Thymus (tissue), 11 donors: ENCODE data around the gene KCNAB1. TPM values are rescaled to one million over a fixed set of nuclear protein-coding genes. Genes with fewer than 3 reads are reported as not detected.

Experiments used
- DNase-seq, 9 donors: peaks; one replicate each; pipeline ENCODE4 v3.0.0-alpha.2; 2013; ENCODE audit warnings: low spot score in 9 of 9, low read depth in 6 of 9, missing footprints in 1 of 9
- H3K27ac ChIP-seq, 2 donors: one replicate each; pipeline ENCODE4 v1.5.1; 2013; ENCODE audit warnings: control low read depth in 1 of 2, low read depth in 1 of 2, low read length in 1 of 2, mild to moderate bottlenecking in 1 of 2, moderate library complexity in 1 of 2
- H3K27me3 ChIP-seq, 2 donors: one replicate each; pipeline ENCODE4 v1.5.1; 2013; ENCODE audit warnings: low read length in 1 of 2; ENCODE audit not compliant: control insufficient read depth in 2 of 2, insufficient read depth in 1 of 2
- H3K36me3 ChIP-seq, 2 donors: one replicate each; pipeline ENCODE4 v1.5.1; 2013; ENCODE audit warnings: low read length in 1 of 2, mild to moderate bottlenecking in 1 of 2, moderate library complexity in 1 of 2; ENCODE audit not compliant: control insufficient read depth in 2 of 2, insufficient read depth in 2 of 2
- H3K4me1 ChIP-seq, 2 donors: one replicate each; pipeline ENCODE4 v1.5.1; 2013; ENCODE audit warnings: low read length in 2 of 2; ENCODE audit not compliant: control insufficient read depth in 2 of 2, insufficient read depth in 2 of 2
- H3K4me3 ChIP-seq, 2 donors: one replicate each; pipeline ENCODE4 v1.5.1; 2013; ENCODE audit warnings: low read length in 2 of 2, control low read depth in 1 of 2, mild to moderate bottlenecking in 1 of 2
- H3K9me3 ChIP-seq, 2 donors: one replicate each; pipeline ENCODE4 v1.5.1; 2013; ENCODE audit warnings: low read length in 1 of 2, mild to moderate bottlenecking in 1 of 2; ENCODE audit not compliant: control insufficient read depth in 2 of 2, insufficient read depth in 1 of 2
- WGBS: extraction: QIAGEN DNeasy Blood & Tissue Kit; methylation state at CpG from one replicate; pipeline ENCODE4 v1.1.7; 2013; 5-methylcytosine and 5-hydroxymethylcytosine counted together
- polyA plus RNA-seq: library from polyadenylated mRNA; stranded (reverse); fragments of 200-250 nt; gene quantifications from one replicate; pipeline ENCODE4 v1.2.3, GENCODE V29; 2013
- total RNA-seq: library from RNA; stranded (reverse); fragments of 120-200 nt; gene quantifications from one replicate; pipeline ENCODE4 v1.2.4, GENCODE V29; 2013
- donor health status: healthy.

The KCNAB1 gene
- total and polyA plus RNA-seq, 2 donors = 1.0 to 4.0 TPM

DNA sequence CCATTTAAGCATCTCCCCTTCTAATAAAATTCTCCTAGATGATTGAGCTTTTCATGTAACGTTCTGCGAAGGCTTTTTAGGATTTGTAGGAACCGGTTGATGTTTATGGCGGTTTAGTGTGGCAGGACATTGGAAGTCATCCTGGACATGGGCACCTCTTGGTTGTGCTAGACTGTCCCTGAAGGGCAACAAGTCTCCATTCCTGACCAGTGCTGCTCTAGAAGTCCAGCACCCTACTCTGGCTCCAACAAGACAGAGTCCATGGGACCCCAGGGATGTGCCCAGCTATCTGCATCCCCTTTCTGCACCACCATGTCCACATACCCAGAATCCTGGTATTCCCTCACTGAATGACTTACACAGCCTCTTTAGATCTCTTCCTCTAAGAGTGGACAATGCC lies 46.4 kb downstream of the KCNAB1 start:
- H3K36me3 ChIP-seq = no peaks in the 10 kb centered on the region
- WGBS = 73% methylated on average over 4 of the region's 4 CpGs
- H3K9me3 ChIP-seq = no peaks in the 10 kb centered on the region
- no peak overlapping the region for H3K27ac ChIP-seq
- H3K4me1 ChIP-seq = no peaks in the 10 kb centered on the region
- H3K27me3 ChIP-seq = no peaks in the 10 kb centered on the region
- H3K4me3 ChIP-seq = no peak overlapping the region
- no peak for DNase-seq

DNA sequence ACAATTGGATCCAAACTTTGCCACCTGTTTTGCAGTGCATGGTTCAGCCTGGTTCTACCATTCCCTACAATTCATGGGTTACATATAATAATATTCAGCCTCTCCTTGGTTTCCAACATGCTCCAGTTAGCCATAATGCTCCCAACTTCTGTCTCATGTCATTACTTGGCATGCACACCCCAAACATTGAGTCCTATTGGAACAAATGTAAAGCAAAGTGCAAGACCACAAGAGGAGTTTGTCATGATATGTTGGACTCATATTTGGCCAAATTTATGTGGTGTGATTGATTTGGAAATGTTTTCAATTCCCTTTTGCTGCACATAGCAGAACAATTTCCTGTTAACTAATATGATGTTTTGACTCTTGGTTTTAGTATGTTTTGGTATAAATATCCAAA lies 50.2 kb downstream of the KCNAB1 start:
- Histone ChIP-seq H3K9me3 (no peaks in the 10 kb centered on the region), H3K4me1 (no peaks in the 10 kb centered on the region), H3K27me3 (no peaks in the 10 kb centered on the region), H3K4me3 (no peak overlapping the region), H3K36me3 (no peaks in the 10 kb centered on the region), H3K27ac (no peak overlapping the region)
- DNase-seq = no peak

GRCh38 chr3:156171281-156172267 lies 51.2 kb downstream of the KCNAB1 start:
- H3K27ac ChIP-seq = no peak overlapping the region
- H3K36me3 ChIP-seq = no peaks in the 10 kb centered on the region
- H3K9me3 ChIP-seq = no peaks in the 10 kb centered on the region
- no peak for DNase-seq
- no peak overlapping the region for H3K4me3 ChIP-seq
- 88% methylated on average over 5 of the region's 5 CpGs for WGBS
- H3K27me3 ChIP-seq = no peaks in the 10 kb centered on the region
- no peaks in the 10 kb centered on the region for H3K4me1 ChIP-seq

- Histone ChIP-seq H3K4me3 (no peak overlapping the region), H3K9me3 (no peaks in the 10 kb centered on the region), H3K4me1 (no peaks in the 10 kb centered on the region), H3K36me3 (no peaks in the 10 kb centered on the region), H3K27ac (no peak overlapping the region), H3K27me3 (no peaks in the 10 kb centered on the region)
- no peak for DNase-seq
- WGBS = 97% methylated on average over 5 of the region's 5 CpGs
Measured at GRCh38 chr3:156172536-156172935, 52.2 kb downstream of the KCNAB1 start.

- Histone ChIP-seq H3K36me3 (no peaks in the 10 kb centered on the region), H3K4me3 (no peak overlapping the region), H3K27ac (no peak overlapping the region), H3K27me3 (no peaks in the 10 kb centered on the region), H3K4me1 (no peaks in the 10 kb centered on the region), H3K9me3 (no peaks in the 10 kb centered on the region)
- WGBS = 96% methylated on average over 4 of the region's 4 CpGs
- no peak for DNase-seq
Measured at GRCh38 chr3:156174229-156174847, 54.0 kb downstream of the KCNAB1 start.

GRCh38 chr3:156175570-156175969 lies 55.2 kb downstream of the KCNAB1 start:
- H3K27me3 ChIP-seq = no peaks in the 10 kb centered on the region
- no peaks in the 10 kb centered on the region for H3K4me1 ChIP-seq
- H3K4me3 ChIP-seq = no peak overlapping the region
- no peak for DNase-seq
- no peaks in the 10 kb centered on the region for H3K9me3 ChIP-seq
- H3K36me3 ChIP-seq = no peaks in the 10 kb centered on the region
- 89% methylated on average over 7 of the region's 7 CpGs for WGBS
- no peak overlapping the region for H3K27ac ChIP-seq

DNA sequence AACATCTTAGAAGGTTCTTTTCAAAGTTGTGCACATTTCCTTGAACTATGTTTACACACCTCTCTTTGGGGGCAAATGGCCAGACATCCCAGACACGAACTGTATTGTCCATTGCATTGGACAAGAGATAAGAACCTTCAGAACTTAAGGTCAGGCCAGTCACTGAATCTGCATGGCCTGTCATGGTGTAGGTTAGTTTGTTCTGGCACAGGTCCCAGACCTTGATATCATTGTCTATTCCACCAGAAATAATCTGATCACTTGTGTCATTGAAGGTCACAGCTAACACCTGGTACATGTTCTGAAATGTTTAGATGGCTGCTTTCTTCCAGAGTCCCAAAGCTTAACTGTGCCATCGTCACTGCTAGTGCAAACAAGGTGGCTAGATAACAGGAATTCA lies 55.7 kb downstream of the KCNAB1 start:
- Histone ChIP-seq H3K27ac (no peak overlapping the region), H3K4me1 (no peaks in the 10 kb centered on the region), H3K27me3 (no peaks in the 10 kb centered on the region), H3K36me3 (no peaks in the 10 kb centered on the region), H3K9me3 (no peaks in the 10 kb centered on the region), H3K4me3 (no peak overlapping the region)
- 89% methylated on average over 2 of the region's 2 CpGs for whole genome bisulfite sequencing
- DNase-seq = no peak

DNA sequence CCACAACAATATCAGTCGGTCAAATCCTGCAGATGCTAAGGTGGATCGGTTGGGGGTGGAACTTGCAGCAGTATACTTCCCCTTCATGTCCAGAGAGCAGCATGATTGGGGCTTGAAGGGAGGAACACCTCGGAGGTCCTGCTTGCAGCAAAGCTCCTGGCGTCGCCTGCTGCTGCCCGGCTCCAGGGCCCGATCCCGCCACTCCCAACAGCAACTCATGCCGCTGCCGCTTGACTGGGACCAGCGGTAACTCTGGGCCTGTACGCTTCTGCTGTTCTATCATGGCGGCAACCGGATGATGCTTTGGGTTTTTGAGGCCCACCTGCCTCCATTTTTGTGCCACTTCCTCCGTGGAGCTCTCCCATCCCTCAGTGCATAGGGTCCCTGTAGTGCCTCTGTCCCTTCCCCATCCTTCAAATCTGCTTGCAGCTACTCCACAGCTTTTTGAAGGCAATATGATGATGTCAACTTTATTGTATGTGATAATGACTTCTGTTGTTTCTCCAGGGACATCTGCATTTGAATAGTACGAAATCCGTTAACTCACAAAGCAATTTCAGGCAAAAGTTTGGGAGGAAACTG lies 56.3 kb downstream of the KCNAB1 start:
- Histone ChIP-seq H3K36me3 (no peaks in the 10 kb centered on the region), H3K4me3 (no peak overlapping the region), H3K27me3 (no peaks in the 10 kb centered on the region), H3K9me3 (no peaks in the 10 kb centered on the region), H3K27ac (no peak overlapping the region), H3K4me1 (no peaks in the 10 kb centered on the region)
- DNase-seq = no peak
- 97% methylated on average over 17 of the region's 17 CpGs for WGBS

DNA sequence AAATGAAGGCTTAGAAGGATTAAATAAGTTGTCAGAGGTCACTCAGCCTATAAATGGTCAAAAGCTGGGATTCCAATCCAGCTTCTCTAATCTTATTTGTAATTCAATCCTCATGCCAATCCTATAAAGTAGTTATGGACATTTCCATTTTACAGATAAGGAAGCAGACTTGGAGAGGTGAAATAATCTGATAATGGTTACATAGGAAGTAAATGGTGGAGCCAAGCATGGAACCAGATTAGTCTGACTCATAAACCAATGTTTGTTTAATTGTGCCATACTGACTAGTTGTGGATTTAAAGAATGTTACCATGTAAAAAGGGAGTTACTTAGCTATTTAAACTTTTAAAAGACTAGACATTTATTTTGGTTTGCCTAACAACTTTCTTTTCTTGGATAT lies 59.7 kb downstream of the KCNAB1 start:
- Histone ChIP-seq H3K27ac (no peak overlapping the region), H3K9me3 (no peaks in the 10 kb centered on the region), H3K4me1 (no peaks in the 10 kb centered on the region), H3K36me3 (no peaks in the 10 kb centered on the region), H3K4me3 (no peak overlapping the region), H3K27me3 (no peaks in the 10 kb centered on the region)
- no peak for DNase-seq
